ENCODE results near the gene AFF2. TPM values are rescaled to one million over a fixed set of nuclear protein-coding genes. Genes with fewer than 3 reads are reported as not detected.

The AFF2 gene
- total RNA-seq, 1 donor from 2014 or later, result 13.4 TPM

DNA sequence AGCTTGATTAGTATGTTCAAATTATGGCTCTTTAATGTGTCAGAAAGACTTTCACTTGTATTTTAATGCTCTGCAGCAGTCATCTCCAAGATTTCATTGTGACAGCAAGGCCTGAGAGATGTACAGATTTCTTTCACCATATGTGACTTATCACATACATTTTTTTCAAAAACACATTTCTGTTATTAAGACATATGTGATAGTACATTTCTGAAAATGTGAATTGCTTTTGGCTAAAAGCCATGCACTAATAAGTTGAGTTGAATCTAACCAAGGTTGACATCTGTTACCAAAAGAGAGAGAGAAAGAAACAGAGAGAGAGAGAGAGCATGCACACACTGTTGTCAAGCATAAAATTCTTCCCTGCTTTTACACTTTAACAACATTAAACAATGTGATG, 409.3 kb downstream of the AFF2 start:
- Histone ChIP-seq H3K27me3 (no peaks in the 10 kb centered on the region), H3K36me3 (no peaks in the 10 kb centered on the region), H3K4me3 (no peak overlapping the region), H3K27ac (no peak overlapping the region), H3K9me3 (no peaks in the 10 kb centered on the region), H3K4me1 (no peaks in the 10 kb centered on the region)
- intact Hi-C loops (cut with DNase I), result no loop called here
- no peak for DNase-seq
- TF ChIP-seq, protein P1, sequence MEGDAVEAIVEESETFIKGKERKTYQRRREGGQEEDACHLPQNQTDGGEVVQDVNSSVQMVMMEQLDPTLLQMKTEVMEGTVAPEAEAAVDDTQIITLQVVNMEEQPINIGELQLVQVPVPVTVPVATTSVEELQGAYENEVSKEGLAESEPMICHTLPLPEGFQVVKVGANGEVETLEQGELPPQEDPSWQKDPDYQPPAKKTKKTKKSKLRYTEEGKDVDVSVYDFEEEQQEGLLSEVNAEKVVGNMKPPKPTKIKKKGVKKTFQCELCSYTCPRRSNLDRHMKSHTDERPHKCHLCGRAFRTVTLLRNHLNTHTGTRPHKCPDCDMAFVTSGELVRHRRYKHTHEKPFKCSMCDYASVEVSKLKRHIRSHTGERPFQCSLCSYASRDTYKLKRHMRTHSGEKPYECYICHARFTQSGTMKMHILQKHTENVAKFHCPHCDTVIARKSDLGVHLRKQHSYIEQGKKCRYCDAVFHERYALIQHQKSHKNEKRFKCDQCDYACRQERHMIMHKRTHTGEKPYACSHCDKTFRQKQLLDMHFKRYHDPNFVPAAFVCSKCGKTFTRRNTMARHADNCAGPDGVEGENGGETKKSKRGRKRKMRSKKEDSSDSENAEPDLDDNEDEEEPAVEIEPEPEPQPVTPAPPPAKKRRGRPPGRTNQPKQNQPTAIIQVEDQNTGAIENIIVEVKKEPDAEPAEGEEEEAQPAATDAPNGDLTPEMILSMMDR (IDR thresholded peaks at IDR 0.05), result no peak
- ATAC-seq, result no peak

GRCh38 chrX:148913971-148914370, 413.6 kb downstream of the AFF2 start:
- TF ChIP-seq, protein P1 (IDR thresholded peaks at IDR 0.05), result no peak
- intact Hi-C loops (cut with DNase I), result no loop called here
- no peaks in the 10 kb centered on the region for H3K9me3 ChIP-seq

GRCh38 chrX:148914783-148915182, 414.4 kb downstream of the AFF2 start:
- Histone ChIP-seq H3K9me3 (no peaks in the 10 kb centered on the region), H3K4me1 (no peaks in the 10 kb centered on the region), H3K36me3 (no peaks in the 10 kb centered on the region), H3K27me3 (no peaks in the 10 kb centered on the region), H3K4me3 (no peak overlapping the region), H3K27ac (no peak overlapping the region)
- intact Hi-C loops (cut with DNase I), result no loop called here
- ATAC-seq (no peak), DNase-seq (no peak)
- TF ChIP-seq, protein P1 (IDR thresholded peaks at IDR 0.05), result no peak

More at GRCh38 chrX:148913971-148914370, 413.6 kb downstream of the AFF2 start:
- Histone ChIP-seq H3K36me3 (no peaks in the 10 kb centered on the region), H3K27ac (no peak overlapping the region), H3K4me1 (no peaks in the 10 kb centered on the region), H3K27me3 (no peaks in the 10 kb centered on the region), H3K4me3 (no peak overlapping the region)
- no peak for DNase-seq
- no peak for ATAC-seq

- no peak for DNase-seq
- intact Hi-C loops (cut with DNase I), result no loop called here
- TF ChIP-seq, protein P1 (IDR thresholded peaks at IDR 0.05), result no peak
Measured at GRCh38 chrX:148915474-148915873, 415.1 kb downstream of the AFF2 start.

GRCh38 chrX:148917441-148917840, 417.0 kb downstream of the AFF2 start:
- H3K4me1 ChIP-seq, result no peaks in the 10 kb centered on the region
- no peaks in the 10 kb centered on the region for H3K36me3 ChIP-seq
- H3K27ac ChIP-seq, result no peak overlapping the region
- DNase-seq, result no peak
- ATAC-seq, result peak; percentile 46
- intact Hi-C loops (cut with DNase I), result no loop called here
- H3K9me3 ChIP-seq, result no peaks in the 10 kb centered on the region
- no peak overlapping the region for H3K4me3 ChIP-seq
- TF ChIP-seq, protein P1 (IDR thresholded peaks at IDR 0.05), result no peak
- no peaks in the 10 kb centered on the region for H3K27me3 ChIP-seq

More at GRCh38 chrX:148915474-148915873, 415.1 kb downstream of the AFF2 start:
- no peak for ATAC-seq
- no peak overlapping the region for H3K27ac ChIP-seq
- H3K36me3 ChIP-seq, result no peaks in the 10 kb centered on the region
- H3K9me3 ChIP-seq, result no peaks in the 10 kb centered on the region
- no peaks in the 10 kb centered on the region for H3K4me1 ChIP-seq
- no peak overlapping the region for H3K4me3 ChIP-seq
- no peaks in the 10 kb centered on the region for H3K27me3 ChIP-seq

GRCh38 chrX:148923631-148924030, 423.2 kb downstream of the AFF2 start:
- ATAC-seq (no peak), DNase-seq (no peak)
- no peaks in the 10 kb centered on the region for H3K4me1 ChIP-seq
- intact Hi-C loops (cut with DNase I), result no loop called here
- H3K27me3 ChIP-seq, result no peaks in the 10 kb centered on the region
- TF ChIP-seq, protein P1 (IDR thresholded peaks at IDR 0.05), result no peak
- no peaks in the 10 kb centered on the region for H3K9me3 ChIP-seq
- H3K4me3 ChIP-seq, result no peak overlapping the region
- no peaks in the 10 kb centered on the region for H3K36me3 ChIP-seq
- H3K27ac ChIP-seq, result no peak overlapping the region

All from upper lobe of right lung (tissue), 1 donor.